ENCODE data around the gene UBE2H.
"Not testable (repeated sequence)": the region's sequence is repeated elsewhere in the genome, so short reads cannot be mapped to it uniquely, and the experiment has no call there.

Gene UBE2H

DNA sequence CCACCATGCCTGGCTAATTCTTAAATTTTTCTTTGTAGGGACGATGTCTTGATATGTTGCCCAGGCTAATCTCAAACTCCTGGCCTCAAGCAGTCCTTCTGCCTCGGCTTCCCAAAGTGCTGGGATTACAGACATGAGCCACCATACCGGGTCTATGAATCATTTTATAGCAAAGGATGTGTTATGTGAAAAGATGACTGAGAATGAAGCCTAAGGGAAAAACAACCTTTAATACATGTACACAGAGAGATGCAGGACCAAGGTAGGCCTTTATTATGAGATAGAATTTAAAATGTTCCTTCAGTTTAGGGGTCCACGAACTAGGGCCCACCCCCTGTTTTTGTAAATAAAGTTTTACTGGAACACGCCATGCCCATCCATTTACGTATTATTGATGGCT lies 41.0 kb downstream of the UBE2H start:
- DNase-seq (ENCODE audit: extremely low read depth in 1 of 2, low read depth in 1 of 2) = no peak

DNA sequence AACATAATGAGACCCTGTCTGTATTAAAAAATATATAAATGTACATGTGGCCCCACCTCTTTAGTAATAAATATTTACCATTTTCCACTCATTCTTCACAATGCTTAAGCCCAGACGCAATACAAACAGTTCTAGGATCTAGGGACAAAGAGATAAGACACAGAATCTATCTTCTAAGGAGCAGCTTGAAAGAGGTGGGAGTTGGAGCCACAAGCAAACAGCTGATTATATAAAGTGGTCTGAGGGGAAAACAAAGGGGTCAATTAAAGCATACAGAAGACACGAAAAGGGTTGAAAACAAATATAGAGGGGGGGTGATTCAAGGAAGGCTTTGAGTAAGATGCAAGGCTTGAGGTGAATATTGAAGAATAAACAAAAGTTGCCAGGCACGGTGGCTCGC lies 43.1 kb downstream of the UBE2H start:
- no peak for DNase-seq (ENCODE audit: extremely low read depth in 1 of 2, low read depth in 1 of 2)

DNA sequence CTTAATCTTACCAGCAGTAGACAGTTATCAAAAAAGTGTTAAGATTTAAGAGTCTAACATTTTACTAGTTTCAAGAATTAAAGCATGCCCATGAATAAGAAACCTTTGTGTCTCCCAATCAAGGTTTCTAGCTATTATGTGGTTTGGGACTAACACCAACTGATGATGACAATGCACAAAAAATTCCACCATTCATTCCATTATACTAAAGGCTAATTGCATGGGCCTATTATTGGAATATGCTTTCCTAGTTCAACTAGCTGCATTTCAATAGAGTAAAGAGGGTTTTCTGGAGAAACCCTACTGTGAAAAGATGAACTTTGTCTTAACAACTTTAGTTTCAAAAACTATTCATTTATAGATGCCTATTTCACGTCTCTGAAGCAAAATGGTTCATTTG lies 44.6 kb downstream of the UBE2H start:
- no peak for DNase-seq (ENCODE audit: extremely low read depth in 1 of 2, low read depth in 1 of 2)

DNA sequence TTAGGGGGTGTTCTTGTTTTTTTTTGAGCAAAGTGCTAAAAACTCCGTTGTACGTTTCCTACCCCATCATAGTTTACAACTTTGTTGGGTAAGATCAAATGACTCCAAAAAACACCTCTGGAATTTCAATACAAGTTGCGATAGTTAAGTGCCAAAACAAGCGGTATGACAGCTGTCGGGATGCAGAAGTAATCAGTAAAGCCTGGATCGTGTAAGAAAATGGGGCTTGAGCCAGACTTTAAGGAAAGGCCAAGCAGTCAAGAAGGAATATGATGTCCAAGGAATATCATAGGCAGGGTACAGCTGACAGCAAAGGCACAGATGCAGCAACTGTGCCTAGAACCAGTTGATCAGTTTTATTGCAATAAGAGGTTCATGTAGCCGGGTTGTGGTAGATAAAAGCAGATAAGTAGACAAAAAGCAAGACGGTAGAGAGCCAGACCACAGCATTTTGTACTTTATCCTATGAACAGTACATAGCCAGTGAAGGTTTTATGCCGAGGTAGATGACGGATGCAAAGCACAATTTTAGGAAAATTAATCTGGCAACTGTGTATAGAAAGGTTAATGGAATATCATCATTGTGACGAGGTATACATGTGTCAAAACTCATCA lies 45.5 kb downstream of the UBE2H start:
- DNase-seq (ENCODE audit: extremely low read depth in 1 of 2, low read depth in 1 of 2) = no peak

DNA sequence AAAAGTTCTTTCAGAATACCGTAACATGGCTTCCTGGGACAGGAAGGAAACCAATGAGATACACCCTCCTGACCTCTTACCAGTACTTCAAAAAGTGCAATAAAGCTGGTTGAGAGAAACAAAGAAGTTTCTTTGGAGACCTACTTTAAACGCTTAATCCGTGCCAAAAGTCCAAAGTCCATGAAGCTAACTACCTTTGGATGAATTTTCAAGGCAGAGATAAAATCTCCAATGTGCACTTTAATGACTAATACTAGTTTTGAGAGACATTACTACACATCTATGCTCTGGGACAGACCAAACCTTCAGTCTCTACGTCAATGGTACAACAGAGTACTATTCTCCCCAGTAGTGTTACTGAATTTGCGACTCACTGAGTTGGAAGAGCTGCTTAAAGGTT lies 46.1 kb downstream of the UBE2H start:
- no peak for DNase-seq (ENCODE audit: extremely low read depth in 1 of 2, low read depth in 1 of 2)

DNA sequence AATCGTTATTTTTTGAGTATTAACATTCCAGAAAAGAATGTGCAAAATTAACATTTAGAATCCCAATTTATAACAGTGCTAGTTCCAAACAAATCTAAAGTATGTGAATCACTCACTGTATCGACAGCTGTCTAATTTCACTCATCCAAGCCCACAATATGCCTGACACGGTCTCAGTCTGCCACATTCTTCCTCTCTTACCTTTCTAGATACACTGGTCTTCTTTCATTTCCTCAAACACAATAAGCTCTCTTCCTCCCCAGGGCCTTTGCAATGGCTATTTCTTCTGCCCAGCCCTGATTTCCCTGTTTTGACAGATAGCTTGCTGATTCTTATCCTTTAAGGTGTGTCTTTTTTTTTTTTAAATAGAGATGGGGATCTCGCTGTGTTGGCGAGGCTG lies 48.8 kb downstream of the UBE2H start:
- no peak for DNase-seq (ENCODE audit: extremely low read depth in 1 of 2, low read depth in 1 of 2)

DNA sequence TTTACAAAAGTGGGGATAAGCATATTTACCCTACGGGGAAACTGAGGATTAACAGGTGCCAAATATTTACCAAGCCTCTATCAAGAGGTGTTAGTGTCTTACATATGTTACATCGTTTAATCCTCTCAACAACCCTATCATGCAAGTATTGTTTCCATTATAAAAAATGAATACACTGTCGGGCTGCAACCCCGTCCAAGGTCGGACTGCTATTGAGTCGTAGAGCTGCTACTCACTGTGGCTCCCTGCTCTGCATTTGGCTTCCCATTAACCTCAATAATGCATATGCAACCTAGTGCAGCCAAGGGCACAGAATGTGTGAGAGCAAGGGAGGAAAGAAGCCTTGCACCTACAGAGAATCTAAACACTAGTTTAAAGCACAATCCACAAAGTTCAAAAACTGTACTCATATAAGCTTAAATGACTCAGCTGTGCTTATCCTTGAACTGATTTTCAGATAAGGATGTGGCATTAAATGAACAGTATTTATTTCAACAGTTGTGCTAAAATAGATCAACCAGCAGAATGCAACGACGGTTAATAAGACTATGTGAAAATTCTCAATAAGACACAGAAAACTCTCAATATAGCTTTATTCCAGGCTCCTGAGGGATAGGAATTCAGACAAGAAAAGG lies 49.9 kb downstream of the UBE2H start:
- DNase-seq (ENCODE audit: extremely low read depth in 1 of 2, low read depth in 1 of 2) = no peak

DNA sequence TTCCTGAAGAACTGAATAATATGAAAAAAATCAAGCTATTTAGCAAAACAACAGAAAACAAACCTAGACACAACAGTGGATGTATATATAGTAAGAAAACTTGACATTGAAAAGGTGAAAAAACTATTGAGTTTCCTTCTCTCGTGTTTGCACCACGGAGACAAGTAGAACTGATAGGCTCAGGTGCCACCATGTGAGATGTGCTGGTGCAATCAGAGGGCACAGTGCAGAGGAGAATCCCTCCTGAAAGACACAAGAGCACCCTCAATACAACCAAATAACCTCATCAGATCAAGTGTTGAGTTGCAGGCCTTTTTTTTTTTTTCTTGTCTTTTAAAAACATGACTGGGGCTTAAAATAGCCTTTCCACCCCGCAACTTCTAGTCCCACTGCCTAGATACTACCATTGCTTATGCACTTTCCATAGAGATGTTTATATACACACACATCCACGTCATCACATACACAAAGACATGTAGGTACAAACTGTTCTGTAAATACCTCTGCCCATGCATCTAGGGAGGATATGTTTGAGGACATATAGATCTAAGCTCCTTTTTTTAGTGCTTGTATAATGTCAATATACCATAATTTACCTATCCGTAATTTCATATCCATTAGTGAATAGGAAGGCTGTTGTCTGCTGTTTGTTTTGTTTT lies 54.1 kb downstream of the UBE2H start:
- no peak for DNase-seq (ENCODE audit: extremely low read depth in 1 of 2, low read depth in 1 of 2)

DNA sequence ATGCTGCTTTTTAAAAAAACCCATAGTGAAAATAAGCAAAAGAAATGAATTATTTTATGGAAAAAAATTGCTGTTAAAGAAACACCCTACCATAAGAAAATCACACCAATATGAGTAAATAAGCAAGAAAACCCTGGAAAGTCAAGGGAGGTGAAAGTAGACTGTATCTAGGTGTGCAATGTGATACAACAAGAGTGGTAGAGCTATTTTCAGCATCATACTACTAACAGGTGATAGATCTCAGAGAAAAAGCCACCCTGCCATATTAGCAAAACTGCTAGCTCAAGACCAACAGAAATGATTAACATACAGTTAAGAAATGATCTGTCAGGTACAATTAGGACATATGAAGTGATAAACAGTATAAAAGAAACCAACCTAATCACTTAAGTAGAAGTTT lies 54.8 kb downstream of the UBE2H start:
- DNase-seq (ENCODE audit: extremely low read depth in 1 of 2, low read depth in 1 of 2) = no peak

DNA sequence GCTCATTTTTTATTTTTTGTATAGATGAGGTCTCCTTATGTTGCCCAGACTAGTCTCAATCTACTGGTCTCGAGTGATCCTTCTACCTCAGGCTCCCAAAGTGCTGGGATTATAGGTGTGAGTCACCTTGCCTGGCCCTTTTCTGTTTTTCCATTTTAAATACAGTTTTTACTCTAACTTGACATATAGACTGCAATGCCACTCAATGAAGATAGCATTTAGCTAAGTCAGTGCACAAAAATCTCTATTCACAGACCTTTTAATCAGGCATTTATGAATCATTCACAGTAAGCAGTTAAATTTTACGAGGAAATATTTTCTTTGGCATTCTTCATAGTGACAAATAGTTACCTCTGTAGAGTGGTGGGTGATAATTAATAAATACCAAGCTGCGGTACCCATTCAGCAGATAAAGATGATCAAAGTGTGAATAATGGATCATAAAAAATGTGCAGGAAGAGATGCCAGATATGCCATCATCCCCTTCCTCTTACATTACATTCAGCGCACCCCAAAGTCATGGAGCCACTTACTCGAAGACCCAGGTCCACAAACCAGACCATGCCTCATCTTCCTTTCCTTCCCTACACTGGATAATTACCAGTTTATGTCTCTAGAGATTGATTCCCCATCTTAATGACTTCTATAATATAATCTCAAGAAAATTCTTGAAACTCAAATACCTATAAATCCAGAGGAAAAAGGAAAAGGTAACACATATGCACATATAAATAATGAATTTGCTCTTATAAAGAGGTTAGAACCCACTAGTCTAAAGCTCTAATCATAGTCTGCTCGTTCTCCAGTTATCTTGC lies 56.0 kb downstream of the UBE2H start:
- no peak for DNase-seq (ENCODE audit: extremely low read depth in 1 of 2, low read depth in 1 of 2)

DNA sequence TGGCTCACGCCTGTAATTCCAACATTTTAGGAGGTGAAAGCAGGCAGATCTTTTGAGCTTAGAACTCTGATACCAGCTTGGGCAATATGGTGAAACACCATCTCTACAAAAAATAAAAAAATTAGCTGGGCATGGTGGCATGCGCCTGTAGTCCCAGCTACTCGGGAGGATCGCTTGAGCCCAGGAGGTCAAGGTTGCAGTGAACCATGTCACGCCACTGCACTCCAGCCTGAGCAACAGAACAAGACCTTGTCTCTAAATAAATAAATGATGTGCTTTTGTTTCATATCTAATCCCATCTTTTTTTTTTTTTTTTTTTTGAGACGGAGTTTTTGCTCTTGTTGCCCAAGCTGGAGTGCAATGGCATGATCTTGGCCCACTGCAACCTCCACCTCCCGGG lies 58.6 kb downstream of the UBE2H start:
- not testable (repeated sequence) for DNase-seq (ENCODE audit: extremely low read depth in 1 of 2, low read depth in 1 of 2)

DNA sequence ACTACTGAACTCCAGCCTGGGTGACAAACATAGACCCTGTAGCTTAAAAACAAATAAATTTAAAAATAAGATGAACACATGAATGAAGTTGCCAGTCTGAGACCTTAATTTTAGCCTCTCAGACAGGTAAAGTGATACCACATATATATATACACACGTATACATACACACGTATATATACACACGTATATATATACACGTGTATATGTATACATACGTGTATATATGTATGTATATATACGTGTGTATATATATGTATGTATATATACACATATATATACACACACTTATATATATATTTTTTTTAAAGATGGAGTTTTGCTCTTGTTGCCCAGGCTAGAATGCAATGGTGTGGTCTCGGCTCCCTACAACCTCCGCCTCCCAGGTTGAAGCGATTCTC lies 62.7 kb downstream of the UBE2H start:
- no peak for DNase-seq (ENCODE audit: extremely low read depth in 1 of 2, low read depth in 1 of 2)

DNA sequence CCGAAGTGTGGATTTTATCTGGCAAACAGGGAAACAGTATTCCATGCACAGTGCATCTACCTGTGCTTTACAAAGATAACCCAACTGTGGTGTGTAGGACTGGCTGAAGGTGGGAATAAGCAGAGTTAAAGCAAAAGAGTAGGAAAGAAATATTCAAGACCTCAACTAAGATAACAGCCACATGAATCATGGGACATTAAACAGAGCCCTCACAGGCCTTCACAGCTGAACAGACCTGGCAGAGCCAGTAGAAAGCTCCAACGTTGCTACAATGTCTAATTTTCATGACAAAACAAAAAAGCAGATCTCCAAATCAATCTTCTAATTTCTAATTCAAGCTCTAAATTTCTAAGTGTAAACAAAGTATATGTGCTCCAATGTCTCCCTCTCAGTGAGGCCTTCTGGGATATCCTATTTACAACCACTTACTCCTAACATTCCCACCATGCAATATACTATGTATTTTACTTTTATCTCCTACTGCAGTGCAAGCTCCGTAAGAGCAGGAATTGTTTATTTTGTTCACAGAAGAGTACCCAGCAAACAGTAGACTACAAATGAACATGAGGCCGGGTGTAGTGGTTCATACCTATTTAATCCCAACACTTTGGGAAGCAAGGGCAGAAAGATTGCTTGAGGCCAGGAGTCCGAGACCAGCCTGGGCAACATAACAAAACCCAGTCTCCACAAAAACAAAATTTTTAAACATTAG lies 63.5 kb downstream of the UBE2H start:
- DNase-seq (ENCODE audit: extremely low read depth in 1 of 2, low read depth in 1 of 2) = no peak

DNA sequence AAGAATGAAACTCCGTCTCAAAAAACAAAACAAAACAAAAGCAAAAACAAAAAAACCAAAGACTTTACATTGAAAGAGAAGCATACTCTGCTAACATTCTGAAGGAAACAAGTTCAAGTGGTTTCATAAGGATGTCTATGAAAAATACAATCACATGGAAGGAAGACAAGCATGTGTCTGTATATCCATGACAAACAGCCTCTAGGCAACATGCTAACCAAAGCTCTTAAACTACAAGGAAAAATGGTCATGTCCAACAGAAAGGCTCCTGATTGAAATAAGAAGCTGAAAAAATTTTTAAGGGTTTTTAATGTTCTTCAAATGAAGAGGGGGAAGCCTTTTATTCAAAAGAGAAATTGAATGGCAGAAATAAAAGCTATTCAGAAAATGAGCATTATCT lies 64.9 kb downstream of the UBE2H start:
- no peak for DNase-seq (ENCODE audit: extremely low read depth in 1 of 2, low read depth in 1 of 2)

DNA sequence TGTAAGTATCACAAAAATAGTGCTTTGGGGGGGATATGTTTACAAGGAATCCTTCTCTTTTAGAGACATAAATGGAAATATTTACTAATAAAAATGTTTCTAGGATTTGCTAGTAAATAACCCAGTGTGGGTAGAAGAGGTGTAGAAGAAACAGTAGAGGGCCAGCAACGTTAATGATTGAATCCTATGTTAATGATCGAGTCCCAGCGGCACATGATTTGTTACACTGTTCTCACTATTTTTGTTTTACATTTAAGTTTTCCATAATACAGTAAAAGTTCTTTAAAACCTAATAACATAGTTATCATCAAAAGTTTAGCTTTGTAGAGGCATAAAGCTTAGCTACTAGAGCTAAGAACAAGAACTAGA lies 66.0 kb downstream of the UBE2H start:
- no peak for DNase-seq (ENCODE audit: extremely low read depth in 1 of 2, low read depth in 1 of 2)

DNA sequence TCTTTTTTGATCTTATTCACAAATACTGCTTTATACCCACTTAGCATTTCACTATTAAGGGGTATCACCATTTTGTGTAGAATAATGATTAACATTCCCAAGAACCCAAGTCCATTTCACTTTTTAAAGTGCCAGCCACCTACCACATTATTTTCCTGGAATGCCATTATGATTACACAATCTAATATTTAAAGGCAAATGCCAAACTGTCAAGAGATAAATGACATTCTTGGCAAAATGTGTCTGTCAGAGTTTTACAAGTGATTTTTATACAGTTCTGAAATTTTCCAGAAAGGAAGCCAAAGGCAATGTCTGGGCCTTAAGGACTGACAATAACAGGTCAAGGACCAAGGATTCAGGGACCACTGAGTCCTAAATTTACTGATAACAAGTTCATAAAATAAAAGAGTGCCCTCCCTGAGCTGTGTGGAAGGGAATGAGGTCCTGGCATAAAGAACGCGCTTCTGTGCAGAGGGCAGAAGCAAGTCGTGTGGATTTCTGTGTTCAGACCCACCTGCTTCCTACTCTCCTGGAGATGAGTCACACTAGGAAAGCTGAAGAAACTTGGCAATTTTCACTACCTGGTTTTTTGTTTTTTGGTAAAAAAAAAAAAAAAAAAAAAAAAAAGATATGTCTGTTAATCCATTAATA lies 66.5 kb downstream of the UBE2H start:
- DNase-seq (ENCODE audit: extremely low read depth in 1 of 2, low read depth in 1 of 2) = no peak

DNA sequence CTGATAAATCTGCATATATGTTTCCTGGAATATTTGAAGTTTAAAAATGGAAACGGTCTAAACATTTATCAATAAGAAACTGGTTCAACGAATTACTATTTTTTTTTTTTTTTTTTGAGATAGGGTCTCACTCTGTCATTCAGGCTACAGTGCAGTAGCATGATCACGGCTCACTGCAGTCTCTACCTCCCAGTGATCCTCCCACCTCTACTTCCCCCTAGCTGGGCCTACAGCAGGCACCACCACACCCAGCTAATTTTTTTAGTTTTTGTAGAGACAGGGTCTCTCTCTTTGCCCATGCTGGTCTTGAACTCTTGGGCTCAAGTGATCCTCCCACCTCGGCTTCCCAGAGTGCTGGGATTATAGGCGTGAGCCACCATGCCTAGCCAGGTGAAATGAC lies 68.3 kb downstream of the UBE2H start:
- DNase-seq (ENCODE audit: extremely low read depth in 1 of 2, low read depth in 1 of 2) = no peak

DNA sequence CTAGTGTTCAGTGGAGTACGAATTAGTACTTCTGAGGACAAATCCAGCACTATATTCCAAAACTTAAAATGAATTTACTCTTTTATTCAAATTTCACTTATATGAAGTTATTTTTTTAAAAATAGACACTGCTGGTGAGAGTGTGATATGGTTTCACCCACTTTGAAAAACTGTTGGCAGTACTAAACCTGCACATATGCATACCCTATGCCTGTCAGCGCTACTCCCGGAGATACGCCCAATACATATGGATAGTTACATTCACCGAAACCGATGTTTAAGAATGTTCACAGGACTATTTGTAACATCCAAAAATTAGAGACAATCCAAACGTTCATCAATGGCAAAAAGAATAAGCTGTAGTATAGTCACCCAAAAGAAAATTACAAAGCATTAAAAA lies 69.6 kb downstream of the UBE2H start:
- no peak for DNase-seq (ENCODE audit: extremely low read depth in 1 of 2, low read depth in 1 of 2)

DNA sequence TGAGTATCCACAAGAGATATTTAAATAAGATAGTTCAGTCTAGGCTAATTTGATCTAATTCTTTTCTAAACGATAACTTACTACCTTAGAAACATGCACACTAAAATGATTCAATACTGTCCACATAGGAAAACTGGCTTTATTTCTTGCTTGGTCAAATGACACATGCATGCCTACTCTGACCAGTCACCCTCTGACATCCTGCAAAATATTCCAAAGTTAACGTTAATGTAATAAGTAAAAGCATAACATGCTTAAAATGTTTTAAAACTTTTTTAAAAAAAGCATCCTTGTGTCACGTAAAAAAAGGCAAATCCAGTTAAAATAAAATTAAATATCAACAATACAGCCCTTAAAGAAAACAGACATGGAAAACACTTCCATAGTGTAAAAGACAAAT lies 70.2 kb downstream of the UBE2H start:
- DNase-seq (ENCODE audit: extremely low read depth in 1 of 2, low read depth in 1 of 2) = no peak

DNA sequence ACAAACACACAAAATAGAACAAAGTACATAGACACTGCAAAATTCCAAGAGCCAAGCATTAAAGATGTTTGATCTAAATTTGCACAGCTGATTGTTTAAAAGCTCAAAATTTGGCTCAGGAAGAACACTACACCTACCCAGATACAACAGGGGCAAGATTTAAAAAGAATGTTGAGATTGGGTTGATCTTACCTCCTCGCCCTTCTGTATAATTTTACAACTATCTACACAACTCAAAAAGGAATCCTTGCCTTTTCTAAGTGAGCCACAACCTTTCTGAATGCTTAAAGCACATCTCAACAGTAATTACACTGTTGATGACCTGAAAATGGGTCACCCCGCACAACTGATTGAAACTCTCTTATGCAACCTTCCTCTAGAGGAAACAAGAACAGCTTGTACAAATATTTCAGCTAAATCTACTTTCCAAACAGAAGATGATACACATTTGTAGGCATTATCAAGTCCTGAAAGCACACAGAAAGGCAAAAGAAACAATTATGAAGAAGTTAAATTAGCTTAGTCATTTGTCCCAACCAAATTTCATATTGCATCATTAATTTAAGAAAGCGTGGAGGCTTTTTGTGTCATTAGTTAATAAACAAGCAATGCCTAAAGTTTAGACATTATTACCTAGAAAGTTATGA lies 75.5 kb downstream of the UBE2H start:
- no peak for DNase-seq (ENCODE audit: extremely low read depth in 1 of 2, low read depth in 1 of 2)
